Ovary (tissue), 9 donors: ENCODE data around the gene CABLES1. TPM values are rescaled to one million over a fixed set of nuclear protein-coding genes. Genes with fewer than 3 reads are reported as not detected.
"Not testable (repeated sequence)": the region's sequence is repeated elsewhere in the genome, so short reads cannot be mapped to it uniquely, and the experiment has no call there.

ENCODE experiments used
- DNase-seq, 5 donors: peaks; one replicate each; pipeline ENCODE4 v3.0.0-alpha.2; 2019 to 2020
- H3K27ac ChIP-seq, 2 donors: fragments of 200-600 bp; one replicate each; pipeline versions ENCODE4 v1.5.1 to v1.8.0; 2019 to 2022
- H3K27me3 ChIP-seq: fragments of 200-600 bp; one replicate; pipeline ENCODE4 v1.8.0; 2022
- H3K36me3 ChIP-seq: fragments of 200-600 bp; sonication (generic); one replicate; pipeline ENCODE4 v1.5.1; 2019
- H3K4me1 ChIP-seq: one replicate; pipeline ENCODE4 v1.8.1; 2013; ENCODE audit warnings: mild to moderate bottlenecking, moderate library complexity; ENCODE audit not compliant: insufficient read depth
- H3K4me3 ChIP-seq: fragments of 200-600 bp; sonication (generic); one replicate; pipeline ENCODE4 v1.5.1; 2017
- H3K9me3 ChIP-seq, 2 donors: fragments of 200-600 bp in 1 of 2; sonication (generic) in 1 of 2; one replicate each; pipeline versions ENCODE4 v1.5.1 to v1.8.1; 2013 to 2019; ENCODE audit warnings: mild to moderate bottlenecking in 1 of 2, moderate library complexity in 1 of 2
- EP300 ChIP-seq: sonication (generic); formaldehyde crosslinking; IDR thresholded peaks from one replicate; pipeline ENCODE4 v1.6.1; 2017; ENCODE audit warnings: antibody characterized with exemption
- POLR2A ChIP-seq: fragments of 450-650 bp; IDR thresholded peaks from one replicate; pipeline ENCODE4 v1.6.1; 2017; ENCODE audit warnings: antibody characterized with exemption, mild to moderate bottlenecking, moderate library complexity
- WGBS, 3 donors: extraction: QIAGEN DNeasy Blood & Tissue Kit in 1 of 3; methylation state at CpG; one replicate each; pipeline versions ENCODE4 v1.1.5 to v1.1.7; 2013 to 2017; 5-methylcytosine and 5-hydroxymethylcytosine counted together
- intact Hi-C, 4 donors: fragments of 100-400 bp; cut with DNase I; formaldehyde crosslinking; loops; one replicate each; pipeline versions ENCODE4 v1.11.0 to v1.15.1; 2022 to 2023
- polyA plus RNA-seq, 2 donors: library from polyadenylated mRNA; stranded (reverse); fragments of 200-250 nt in 1 of 2; fragments of 350-450 nt in 1 of 2; fragmentation: Illumina TruSeq in 1 of 2; extraction: RNeasy Lipid Tissue Mini Kit (QIAGEN cat#74804) in 1 of 2; gene quantifications; one replicate each; pipeline ENCODE4 v1.2.3, GENCODE V29; 2013 to 2014
- total RNA-seq, 7 donors: library from RNA; depleted of rRNA in 2 of 7; stranded (reverse); fragments of >200 nt in 2 of 7; fragmentation: NEBNext Ultra II Directional in 3 of 7; extraction: Animal tissue kit (Norgen Biotek cat#: 25700) in 3 of 7; gene quantifications; one replicate each; pipeline versions ENCODE4 v1.1.0 to v1.2.4, GENCODE V29; 2016 to 2023
- TF ChIP-seq, protein P1 (sequence below), 3 donors: fragments of 450-650 bp in 2 of 3; fragments of 200-600 bp in 1 of 3; IDR thresholded peaks; one replicate each; pipeline versions ENCODE4 v1.5.1 to v1.8.0; 2016 to 2022; ENCODE audit warnings: antibody characterized with exemption in 3 of 3, mild to moderate bottlenecking in 1 of 3
- donor health status: DM: no; HTN: no; CAD: no; lungs with moderate emphysema.
- donor health status: DM: no; HTN: no; CAD: no.
- donor health status: Bipolar disorder and iron deficiency.
- donor health status: DM: yes; HTN: yes; CAD: no.
- donor health status: DM: no; HTN: no; CAD: no.
- donor health status: DM: yes; HTN: yes; CAD: no.

Gene CABLES1
- total and polyA plus RNA-seq, 9 donors: 2.6 to 8.9 (median 5.3) TPM

DNA sequence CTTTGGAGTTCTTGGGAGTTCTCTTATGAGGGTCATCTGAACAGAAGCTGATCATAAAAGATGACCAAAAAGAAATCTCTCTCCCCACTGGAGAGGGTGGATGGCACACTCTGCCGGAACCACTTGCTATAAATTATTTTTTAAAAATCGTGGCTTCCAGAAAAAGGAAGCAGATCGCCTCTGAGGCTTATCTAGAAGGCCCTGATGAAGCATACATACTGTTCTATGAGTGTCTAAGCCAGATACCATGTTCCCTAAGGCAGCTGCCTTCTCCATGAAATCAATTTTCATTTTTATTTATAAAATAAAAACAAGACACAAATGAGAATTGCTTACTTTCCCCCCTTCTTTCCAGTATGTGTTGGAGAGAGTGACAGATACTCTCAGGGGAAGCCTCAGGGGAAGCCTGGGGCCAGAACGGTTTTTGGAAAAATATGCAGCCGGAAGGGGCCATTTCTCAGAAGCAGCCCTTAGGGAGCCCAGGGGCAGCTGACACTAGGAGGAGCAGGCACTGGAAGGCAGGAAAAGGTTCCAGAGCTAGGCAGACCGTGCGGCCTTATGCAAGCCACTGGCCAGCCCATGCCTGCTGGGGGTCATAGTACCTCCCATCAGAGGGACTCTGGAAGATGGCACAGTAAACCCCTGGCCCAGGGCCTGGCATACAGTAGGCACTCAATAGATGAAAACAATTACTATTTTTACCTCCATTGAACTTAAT, 130.6 kb downstream of the CABLES1 start:
- no peaks in the 10 kb centered on the region for H3K9me3 ChIP-seq
- WGBS, 3 donors: 38 to 44% (median 40%) methylated on average over 7 of the region's 7 CpGs
- TF ChIP-seq EP300 (no peak), POLR2A (no peak)
- TF ChIP-seq, protein P1, sequence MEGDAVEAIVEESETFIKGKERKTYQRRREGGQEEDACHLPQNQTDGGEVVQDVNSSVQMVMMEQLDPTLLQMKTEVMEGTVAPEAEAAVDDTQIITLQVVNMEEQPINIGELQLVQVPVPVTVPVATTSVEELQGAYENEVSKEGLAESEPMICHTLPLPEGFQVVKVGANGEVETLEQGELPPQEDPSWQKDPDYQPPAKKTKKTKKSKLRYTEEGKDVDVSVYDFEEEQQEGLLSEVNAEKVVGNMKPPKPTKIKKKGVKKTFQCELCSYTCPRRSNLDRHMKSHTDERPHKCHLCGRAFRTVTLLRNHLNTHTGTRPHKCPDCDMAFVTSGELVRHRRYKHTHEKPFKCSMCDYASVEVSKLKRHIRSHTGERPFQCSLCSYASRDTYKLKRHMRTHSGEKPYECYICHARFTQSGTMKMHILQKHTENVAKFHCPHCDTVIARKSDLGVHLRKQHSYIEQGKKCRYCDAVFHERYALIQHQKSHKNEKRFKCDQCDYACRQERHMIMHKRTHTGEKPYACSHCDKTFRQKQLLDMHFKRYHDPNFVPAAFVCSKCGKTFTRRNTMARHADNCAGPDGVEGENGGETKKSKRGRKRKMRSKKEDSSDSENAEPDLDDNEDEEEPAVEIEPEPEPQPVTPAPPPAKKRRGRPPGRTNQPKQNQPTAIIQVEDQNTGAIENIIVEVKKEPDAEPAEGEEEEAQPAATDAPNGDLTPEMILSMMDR (IDR thresholded peaks at IDR 0.05): no peak

DNA sequence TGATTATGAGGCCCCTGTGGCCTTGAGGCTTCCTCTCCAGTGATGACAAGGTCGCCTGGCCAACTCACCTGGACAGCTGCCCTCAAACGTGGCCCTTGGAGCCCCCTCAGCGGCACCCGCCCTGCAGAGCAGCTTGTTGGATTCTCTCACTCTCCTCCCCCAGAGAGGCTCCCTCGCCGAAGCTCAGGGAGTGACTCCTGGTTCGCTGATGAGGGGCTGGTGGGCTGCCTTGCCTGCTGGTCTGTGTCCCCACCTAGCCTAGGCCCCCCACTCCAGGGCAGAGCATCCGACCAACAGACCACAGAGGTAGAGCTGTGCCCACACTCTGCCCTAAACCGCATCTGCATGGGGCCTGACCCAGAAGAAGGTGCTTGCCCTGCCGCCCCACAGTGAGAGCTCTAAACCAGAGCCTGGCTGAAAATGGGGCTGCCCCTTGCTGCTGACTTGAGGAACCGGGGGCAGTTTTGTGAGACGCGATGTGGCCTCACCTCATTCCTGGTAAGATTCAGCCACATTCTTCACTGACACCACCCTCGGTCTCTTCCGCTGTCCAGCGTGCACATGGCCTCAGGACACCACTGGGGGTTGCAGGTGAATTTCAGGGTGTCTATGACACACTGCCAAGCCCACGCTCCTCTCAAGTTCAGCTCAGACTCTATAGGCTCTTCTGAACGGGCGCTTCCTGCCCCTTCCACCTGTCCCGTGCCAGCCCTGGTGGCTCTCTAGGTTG, 131.6 kb downstream of the CABLES1 start:
- H3K27ac ChIP-seq: no peak overlapping the region
- WGBS, 3 donors: 83 to 87% (median 86%) methylated on average over 20 of the region's 20 CpGs
- H3K36me3 ChIP-seq: no peaks in the 10 kb centered on the region
- intact Hi-C loops: loop anchor here in 1 of 4 donors (10.0 kb wide), 1 partner anchor 132 kb away; the partner anchor contains the start of gene CABLES1
- no peak for DNase-seq
- peaks cover 3% of the 10 kb centered on the region for H3K4me1 ChIP-seq
- no peak for TF ChIP-seq EP300
- no peak for TF ChIP-seq POLR2A
- TF ChIP-seq, protein P1 (IDR thresholded peaks at IDR 0.05): no peak
- H3K27me3 ChIP-seq: no peaks in the 10 kb centered on the region
- H3K4me3 ChIP-seq: no peak overlapping the region
- H3K9me3 ChIP-seq: no peaks in the 10 kb centered on the region

More for the DNA sequence above, 130.6 kb downstream of the CABLES1 start:
- no peak overlapping the region for H3K27ac ChIP-seq
- no peak for DNase-seq
- H3K4me3 ChIP-seq: no peak overlapping the region
- H3K36me3 ChIP-seq: no peaks in the 10 kb centered on the region
- H3K4me1 ChIP-seq: peaks cover 3% of the 10 kb centered on the region
- intact Hi-C loops: loop anchor here in 1 of 4 donors (10.0 kb wide), 1 partner anchor 131 kb away; the partner anchor contains the start of gene CABLES1
- H3K27me3 ChIP-seq: no peaks in the 10 kb centered on the region

GRCh38 chr18:23267447-23267776, 132.1 kb downstream of the CABLES1 start:
- no peak for TF ChIP-seq POLR2A
- TF ChIP-seq, protein P1 (IDR thresholded peaks at IDR 0.05): no peak
- no peak for TF ChIP-seq EP300
- peaks cover 3% of the 10 kb centered on the region for H3K4me1 ChIP-seq
- WGBS, 3 donors: 92 to 97% (median 96%) methylated on average over 6 of the region's 6 CpGs
- H3K27me3 ChIP-seq: no peaks in the 10 kb centered on the region
- intact Hi-C loops: loop anchor here in 1 of 4 donors (10.0 kb wide), 1 partner anchor 133 kb away; the partner anchor contains the start of gene CABLES1
- no peak for DNase-seq
- no peak overlapping the region for H3K4me3 ChIP-seq
- no peaks in the 10 kb centered on the region for H3K36me3 ChIP-seq
- H3K9me3 ChIP-seq: no peaks in the 10 kb centered on the region
- no peak overlapping the region for H3K27ac ChIP-seq

- TF ChIP-seq, protein P1 (IDR thresholded peaks at IDR 0.05): no peak
- no peak for TF ChIP-seq EP300
- no peak for TF ChIP-seq POLR2A
- intact Hi-C loops: loop anchor here in 1 of 4 donors (10.0 kb wide), 1 partner anchor 134 kb away; the partner anchor contains the start of gene CABLES1
- H3K27me3 ChIP-seq: no peaks in the 10 kb centered on the region
- H3K27ac ChIP-seq: no peak overlapping the region
- H3K36me3 ChIP-seq: no peaks in the 10 kb centered on the region
- DNase-seq: no peak
- H3K4me3 ChIP-seq: no peak overlapping the region
- peaks cover 3% of the 10 kb centered on the region for H3K4me1 ChIP-seq
- WGBS, 3 donors: 93 to 95% (median 95%) methylated on average over 8 of the region's 8 CpGs
- no peaks in the 10 kb centered on the region for H3K9me3 ChIP-seq
Observed at GRCh38 chr18:23268641-23269040, 133.4 kb downstream of the CABLES1 start.

- not testable (repeated sequence) for DNase-seq, H3K27ac ChIP-seq, H3K9me3 ChIP-seq, H3K4me1 ChIP-seq, H3K4me3 ChIP-seq, H3K27me3 ChIP-seq, H3K36me3 ChIP-seq
- 83 to 95% (median 89%) methylated on average over 1 of the region's 1 CpG for WGBS, 3 donors
- intact Hi-C loops: loop anchor here in 1 of 4 donors (10.0 kb wide), 1 partner anchor 134 kb away; the partner anchor contains the start of gene CABLES1
Observed at GRCh38 chr18:23269068-23269467, 133.8 kb downstream of the CABLES1 start.
